ENCODE data around the gene EYA2.
"Not testable (repeated sequence)": the region's sequence is repeated elsewhere in the genome, so short reads cannot be mapped to it uniquely, and the experiment has no call there.

The EYA2 gene

DNA sequence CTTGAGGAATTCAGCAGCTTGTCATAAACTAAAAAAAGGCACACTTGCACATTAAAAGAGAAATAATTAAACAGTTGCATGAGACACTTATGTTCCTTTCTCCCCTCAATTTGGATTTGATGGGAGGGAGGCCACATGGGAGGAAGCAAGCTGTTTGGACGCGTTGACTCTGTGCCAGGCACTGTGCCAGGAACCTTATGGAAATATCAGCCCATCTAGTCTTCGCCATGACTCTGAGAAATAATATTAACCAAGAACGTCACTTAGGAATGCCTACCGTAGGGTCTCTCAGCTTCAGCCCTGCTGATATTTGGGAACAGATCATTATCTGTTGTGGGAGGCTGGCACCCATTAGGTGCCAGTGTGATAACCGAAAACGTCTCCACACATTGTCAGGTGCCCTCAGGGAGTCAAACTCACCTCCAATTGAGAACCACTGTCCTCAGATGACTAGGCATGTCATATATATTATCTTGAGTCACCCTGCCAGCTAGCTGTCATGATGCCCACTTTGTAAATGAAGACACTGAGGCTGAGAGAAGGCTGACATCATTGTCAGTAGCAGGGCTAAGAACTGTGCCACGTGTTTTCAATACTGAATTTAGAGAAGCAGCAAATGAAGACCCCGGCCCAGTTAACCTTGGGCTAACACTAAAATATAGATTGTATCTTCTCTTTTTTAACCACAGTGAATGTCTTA is 36.1 kb downstream of the EYA2 start:
- TF ChIP-seq CTBP1 (IDR thresholded peaks at IDR 0.05; ENCODE audit: borderline replicate concordance) (no peak), ARNT (IDR thresholded peaks at IDR 0.05) (no peak), FOXA1 (IDR thresholded peaks at IDR 0.05) (no peak), ZNF384 (IDR thresholded peaks at IDR 0.05) (no peak), BHLHE40 (IDR thresholded peaks at IDR 0.05; ENCODE audit: borderline replicate concordance) (no peak), HDGF (IDR thresholded peaks at IDR 0.05; ENCODE audit: borderline replicate concordance) (no peak), LEF1 (IDR thresholded peaks at IDR 0.05; ENCODE audit: borderline replicate concordance) (no peak), SUZ12 (IDR thresholded peaks at IDR 0.05) (no peak), SP1 (IDR thresholded peaks at IDR 0.05) (no peak), NFRKB (IDR thresholded peaks at IDR 0.05) (no peak), PKNOX1 (IDR thresholded peaks at IDR 0.05) (no peak)
- CTCF ChIA-PET = no interaction called here

GRCh38 chr20:46931699-46932098 is 37.1 kb downstream of the EYA2 start:
- CTCF ChIA-PET = no interaction called here
- POLR2A ChIA-PET = no interaction called here
- DNase-seq (ENCODE audit: extremely low spot score) = no peak
- TF ChIP-seq HDGF (IDR thresholded peaks at IDR 0.05; ENCODE audit: borderline replicate concordance) (no peak), PKNOX1 (IDR thresholded peaks at IDR 0.05) (no peak), L3MBTL2 (conservative IDR thresholded peaks at IDR 0.05) (no peak), FOXK2 (IDR thresholded peaks at IDR 0.05) (no peak), SP1 (IDR thresholded peaks at IDR 0.05) (no peak), NFRKB (IDR thresholded peaks at IDR 0.05) (no peak), LEF1 (IDR thresholded peaks at IDR 0.05; ENCODE audit: borderline replicate concordance) (no peak), ELF4 (IDR thresholded peaks at IDR 0.05) (no peak), SUZ12 (IDR thresholded peaks at IDR 0.05) (no peak), ZNF384 (IDR thresholded peaks at IDR 0.05) (no peak), CTBP1 (IDR thresholded peaks at IDR 0.05; ENCODE audit: borderline replicate concordance) (no peak), FOXA1 (IDR thresholded peaks at IDR 0.05) (no peak), TARDBP (IDR thresholded peaks at IDR 0.05) (no peak)

More for the DNA sequence above, 36.1 kb downstream of the EYA2 start:
- DNase-seq (ENCODE audit: extremely low spot score) = no peak
- POLR2A ChIA-PET = no interaction called here

GRCh38 chr20:46932439-46932838 is 37.8 kb downstream of the EYA2 start:
- POLR2A ChIA-PET; CTCF ChIA-PET; DNase-seq (ENCODE audit: extremely low spot score): not testable (repeated sequence)

GRCh38 chr20:46933150-46933549 is 38.5 kb downstream of the EYA2 start:
- CTCF ChIA-PET = no interaction called here

DNA sequence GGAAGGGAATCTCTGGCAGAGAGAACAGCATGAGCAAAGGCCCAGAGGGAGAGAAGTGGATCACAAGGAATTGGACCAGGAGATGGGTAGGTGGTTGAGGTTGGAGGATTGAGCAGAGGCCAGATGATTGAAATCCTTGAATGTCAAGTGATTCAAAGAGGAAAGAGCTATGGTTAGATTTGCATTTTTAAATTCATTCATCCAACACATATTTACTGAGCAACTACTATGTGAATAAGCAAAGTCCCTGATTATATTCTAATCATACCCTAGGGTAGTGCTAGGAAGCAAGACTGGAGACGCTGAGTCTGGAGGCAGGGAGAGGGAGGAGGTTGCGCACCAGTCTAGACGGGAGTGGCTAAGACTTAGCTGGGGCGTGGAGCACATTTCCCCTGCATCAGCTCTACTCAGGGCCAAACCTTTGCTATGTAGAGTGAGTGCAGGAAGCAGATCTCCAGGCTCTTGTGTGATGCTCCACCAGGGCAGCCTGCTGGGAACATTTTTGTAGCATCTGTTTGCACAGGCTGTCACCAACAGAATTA is 40.2 kb downstream of the EYA2 start:
- DNase-seq (ENCODE audit: extremely low spot score) = no peak
- ChIA-PET CTCF (no interaction called here), POLR2A (interaction anchor here (0.6 kb wide), 1 partner anchor 206 kb away, joined by 3 read pairs; no protein-coding TSS in a partner anchor)
- TF ChIP-seq LEF1 (IDR thresholded peaks at IDR 0.05; ENCODE audit: borderline replicate concordance) (no peak), SP1 (IDR thresholded peaks at IDR 0.05) (no peak), TARDBP (IDR thresholded peaks at IDR 0.05) (no peak), FOXK2 (IDR thresholded peaks at IDR 0.05) (no peak), CTBP1 (IDR thresholded peaks at IDR 0.05; ENCODE audit: borderline replicate concordance) (no peak), ELF4 (IDR thresholded peaks at IDR 0.05) (no peak), ZNF384 (IDR thresholded peaks at IDR 0.05) (no peak), NFRKB (IDR thresholded peaks at IDR 0.05) (no peak), FOXM1 (IDR thresholded peaks at IDR 0.05; ENCODE audit: borderline replicate concordance) (no peak), FOXA1 (IDR thresholded peaks at IDR 0.05) (no peak), L3MBTL2 (conservative IDR thresholded peaks at IDR 0.05) (no peak), BHLHE40 (IDR thresholded peaks at IDR 0.05; ENCODE audit: borderline replicate concordance) (no peak), PKNOX1 (IDR thresholded peaks at IDR 0.05) (no peak), SUZ12 (IDR thresholded peaks at IDR 0.05) (no peak)

More at GRCh38 chr20:46933150-46933549, 38.5 kb downstream of the EYA2 start:
- POLR2A ChIA-PET = no interaction called here
- no peak for TF ChIP-seq L3MBTL2 (conservative IDR thresholded peaks at IDR 0.05)
- TF ChIP-seq PKNOX1 (IDR thresholded peaks at IDR 0.05) = no peak
- no peak for TF ChIP-seq SUZ12 (IDR thresholded peaks at IDR 0.05)
- DNase-seq (ENCODE audit: extremely low spot score) = no peak

GRCh38 chr20:46935394-46936017 is 40.9 kb downstream of the EYA2 start:
- DNase-seq (ENCODE audit: extremely low spot score) = no peak
- ChIA-PET POLR2A (interaction anchor here (0.6 kb wide), 1 partner anchor 207 kb away, joined by 3 read pairs; no protein-coding TSS in a partner anchor), CTCF (no interaction called here)
- TF ChIP-seq BHLHE40 (IDR thresholded peaks at IDR 0.05; ENCODE audit: borderline replicate concordance) (no peak), ZNF384 (IDR thresholded peaks at IDR 0.05) (no peak), SP1 (IDR thresholded peaks at IDR 0.05) (no peak), ELF4 (IDR thresholded peaks at IDR 0.05) (no peak), L3MBTL2 (conservative IDR thresholded peaks at IDR 0.05) (no peak), SUZ12 (IDR thresholded peaks at IDR 0.05) (no peak), HDGF (IDR thresholded peaks at IDR 0.05; ENCODE audit: borderline replicate concordance) (no peak), PKNOX1 (IDR thresholded peaks at IDR 0.05) (no peak), FOXA1 (IDR thresholded peaks at IDR 0.05) (no peak), FOXK2 (IDR thresholded peaks at IDR 0.05) (no peak), TARDBP (IDR thresholded peaks at IDR 0.05) (no peak), FOXM1 (IDR thresholded peaks at IDR 0.05; ENCODE audit: borderline replicate concordance) (no peak), ARNT (IDR thresholded peaks at IDR 0.05) (no peak)

Data from HEK293T (cell line).